Left lung (tissue), 10 donors: ENCODE data around the gene PSMD1. TPM values are rescaled to one million over a fixed set of nuclear protein-coding genes. Genes with fewer than 3 reads are reported as not detected.

Experiments used
- ATAC-seq: fragments of 200-7000 bp; cut with Tn5 transposase; one replicate; pipeline ENCODE4 v1.9.1; 2020; ENCODE audit warnings: moderate library complexity
- DNase-seq, 4 donors: peaks; one replicate each; pipeline ENCODE4 v3.0.0-alpha.2; 2013 to 2020
- H3K27ac ChIP-seq, 2 donors: fragments of 200-600 bp; sonication (generic) in 1 of 2; one replicate each; pipeline versions ENCODE4 v1.5.0 to v1.8.0; 2020 to 2021
- H3K27me3 ChIP-seq, 2 donors: fragments of 200-600 bp; sonication (generic) in 1 of 2; one replicate each; pipeline versions ENCODE4 v1.5.0 to v1.8.0; 2020 to 2021
- H3K36me3 ChIP-seq, 2 donors: fragments of 200-600 bp; sonication (generic) in 1 of 2; one replicate each; pipeline versions ENCODE4 v1.5.0 to v1.8.0; 2020 to 2021
- H3K4me1 ChIP-seq, 2 donors: fragments of 200-600 bp; one replicate each; pipeline ENCODE4 v1.8.0; 2021
- H3K4me3 ChIP-seq, 2 donors: fragments of 200-600 bp; sonication (generic) in 1 of 2; one replicate each; pipeline versions ENCODE4 v1.5.0 to v1.8.0; 2020 to 2021; ENCODE audit warnings: mild to moderate bottlenecking in 1 of 2
- H3K9me3 ChIP-seq, 2 donors: fragments of 200-600 bp; sonication (generic) in 1 of 2; one replicate each; pipeline versions ENCODE4 v1.5.0 to v1.8.0; 2020 to 2021
- intact Hi-C, 2 donors: fragments of 100-400 bp; cut with DNase I; formaldehyde crosslinking; loops; one replicate each; pipeline versions ENCODE4 v1.11.2 to v1.14.2; 2022
- polyA plus RNA-seq, 6 donors: library from polyadenylated mRNA; unstranded; fragments of 120-200 nt; gene quantifications; one replicate each; pipeline ENCODE4 v1.2.1, GENCODE V29; 2013; ENCODE audit not compliant: insufficient read length in 6 of 6
- total RNA-seq, 2 donors: library from RNA; stranded (reverse); fragmentation: NEBNext Ultra II Directional; extraction: Animal tissue kit (Norgen Biotek cat#: 25700); gene quantifications; one replicate each; pipeline ENCODE4 v1.2.1, GENCODE V29; 2021
- TF ChIP-seq, protein P1 (sequence below), 2 donors: fragments of 200-600 bp; sonication (generic) in 1 of 2; IDR thresholded peaks; one replicate each; pipeline versions ENCODE4 v1.5.0 to v1.8.0; 2021; ENCODE audit warnings: antibody characterized with exemption in 2 of 2
- donor health status: DM: no; HTN: yes; CAD: no.
- donor health status: DM: no; HTN: no; CAD: no.

The PSMD1 gene
- total and polyA plus RNA-seq, 8 donors, result 62.9 to 118 (median 75.9) TPM

DNA sequence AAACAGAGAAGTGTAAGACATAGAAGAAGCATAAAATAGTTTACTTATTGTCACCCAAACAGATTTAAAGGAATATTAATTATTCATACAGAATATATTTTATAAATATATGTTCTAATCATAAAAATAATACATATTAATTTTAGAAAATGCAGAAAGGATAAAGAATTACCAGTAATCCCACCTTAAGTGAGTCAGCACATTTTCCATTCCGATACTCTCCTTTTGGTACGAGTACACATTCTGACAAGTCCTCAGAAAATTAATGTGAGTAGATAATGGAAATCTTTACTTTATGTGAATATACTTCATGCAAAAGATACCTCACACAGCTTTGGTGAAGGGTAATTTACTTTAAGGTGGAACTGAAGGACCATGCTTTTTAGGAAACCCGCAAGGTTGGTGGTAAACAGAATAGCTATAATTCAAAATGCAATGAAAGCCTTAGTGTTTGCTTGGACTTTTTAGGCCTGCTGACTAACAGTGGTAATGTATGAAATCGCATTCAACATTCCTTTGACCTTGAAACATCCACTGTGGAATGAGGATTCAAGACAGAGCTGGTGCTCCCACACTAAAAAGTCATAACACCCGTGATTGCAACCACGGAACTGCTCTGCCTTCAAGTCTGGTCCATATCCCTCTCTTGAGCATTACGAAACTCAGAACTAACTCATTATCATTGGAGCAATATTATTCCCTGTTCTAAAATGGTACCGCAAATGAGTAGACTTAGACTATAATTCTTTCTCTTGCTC is 96.3 kb downstream of the PSMD1 start:
- TF ChIP-seq, protein P1, sequence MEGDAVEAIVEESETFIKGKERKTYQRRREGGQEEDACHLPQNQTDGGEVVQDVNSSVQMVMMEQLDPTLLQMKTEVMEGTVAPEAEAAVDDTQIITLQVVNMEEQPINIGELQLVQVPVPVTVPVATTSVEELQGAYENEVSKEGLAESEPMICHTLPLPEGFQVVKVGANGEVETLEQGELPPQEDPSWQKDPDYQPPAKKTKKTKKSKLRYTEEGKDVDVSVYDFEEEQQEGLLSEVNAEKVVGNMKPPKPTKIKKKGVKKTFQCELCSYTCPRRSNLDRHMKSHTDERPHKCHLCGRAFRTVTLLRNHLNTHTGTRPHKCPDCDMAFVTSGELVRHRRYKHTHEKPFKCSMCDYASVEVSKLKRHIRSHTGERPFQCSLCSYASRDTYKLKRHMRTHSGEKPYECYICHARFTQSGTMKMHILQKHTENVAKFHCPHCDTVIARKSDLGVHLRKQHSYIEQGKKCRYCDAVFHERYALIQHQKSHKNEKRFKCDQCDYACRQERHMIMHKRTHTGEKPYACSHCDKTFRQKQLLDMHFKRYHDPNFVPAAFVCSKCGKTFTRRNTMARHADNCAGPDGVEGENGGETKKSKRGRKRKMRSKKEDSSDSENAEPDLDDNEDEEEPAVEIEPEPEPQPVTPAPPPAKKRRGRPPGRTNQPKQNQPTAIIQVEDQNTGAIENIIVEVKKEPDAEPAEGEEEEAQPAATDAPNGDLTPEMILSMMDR (IDR thresholded peaks at IDR 0.05), result no peak
- peaks cover 0 to 70% of the 10 kb centered on the region in 2 donors for H3K36me3 ChIP-seq
- ATAC-seq, result no peak
- DNase-seq, result no peak
- H3K4me3 ChIP-seq, result no peak overlapping the region
- no peak overlapping the region for H3K27ac ChIP-seq
- intact Hi-C loops, result no loop called here
- H3K4me1 ChIP-seq, result no peaks in the 10 kb centered on the region
- H3K27me3 ChIP-seq, result no peaks in the 10 kb centered on the region
- no peaks in the 10 kb centered on the region for H3K9me3 ChIP-seq

DNA sequence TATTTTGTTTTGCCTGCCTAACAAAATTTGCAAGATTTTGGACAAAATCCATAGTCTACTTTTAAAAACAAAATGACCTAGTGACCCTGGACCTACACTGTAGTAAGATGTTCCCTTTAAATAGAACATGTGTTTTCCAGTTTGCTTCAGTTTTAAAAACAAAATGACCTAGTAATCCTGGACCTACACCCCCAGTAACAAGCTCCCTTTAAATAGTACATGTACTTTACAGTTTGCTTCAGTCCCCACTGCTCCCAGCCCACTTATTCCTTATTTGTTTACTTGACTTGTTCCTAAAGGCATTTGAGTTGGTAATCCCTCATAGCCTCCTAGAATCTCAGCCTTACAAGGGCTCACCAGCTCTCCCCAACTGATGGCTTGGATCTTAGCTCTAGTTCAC is 102.6 kb downstream of the PSMD1 start:
- H3K4me1 ChIP-seq, result peaks cover 10 to 11% of the 10 kb centered on the region in 2 donors
- H3K36me3 ChIP-seq, result peaks cover 0 to 57% of the 10 kb centered on the region in 2 donors
- peak overlapping the region in 1 of 2 donors; percentile 17 for H3K27ac ChIP-seq
- H3K4me3 ChIP-seq, result no peak overlapping the region
- H3K27me3 ChIP-seq, result no peaks in the 10 kb centered on the region
- H3K9me3 ChIP-seq, result no peaks in the 10 kb centered on the region
- no peak for DNase-seq
- intact Hi-C loops, result no loop called here
- TF ChIP-seq, protein P1 (IDR thresholded peaks at IDR 0.05), result no peak
- ATAC-seq, result no peak

DNA sequence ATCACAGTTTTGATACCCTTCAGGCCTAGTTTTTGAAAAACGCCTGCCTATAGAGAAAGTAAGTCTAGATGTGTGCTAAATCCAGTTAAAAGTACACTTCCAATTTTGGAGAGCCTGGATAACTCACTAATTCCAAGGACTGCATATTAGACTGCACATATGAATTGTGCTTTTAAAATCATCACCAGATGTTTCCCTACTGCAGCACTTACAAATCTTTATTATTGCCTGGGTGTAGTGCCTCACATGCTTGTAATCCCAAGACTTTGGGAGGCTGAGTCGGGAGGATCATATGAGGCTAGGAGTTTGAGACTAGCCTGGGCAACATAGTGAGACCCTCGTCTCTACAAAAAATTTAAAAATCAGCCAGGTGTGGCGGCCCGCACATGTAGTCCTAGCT is 104.0 kb downstream of the PSMD1 start:
- H3K9me3 ChIP-seq, result no peaks in the 10 kb centered on the region
- no peak overlapping the region for H3K4me3 ChIP-seq
- no peaks in the 10 kb centered on the region for H3K27me3 ChIP-seq
- ATAC-seq (no peak), DNase-seq (no peak)
- TF ChIP-seq, protein P1 (IDR thresholded peaks at IDR 0.05), result no peak
- peak overlapping the region; percentile 55 to 74 for H3K27ac ChIP-seq
- peaks cover 10 to 11% of the 10 kb centered on the region in 2 donors for H3K4me1 ChIP-seq
- peaks cover 0 to 60% of the 10 kb centered on the region in 2 donors for H3K36me3 ChIP-seq
- intact Hi-C loops, result no loop called here

DNA sequence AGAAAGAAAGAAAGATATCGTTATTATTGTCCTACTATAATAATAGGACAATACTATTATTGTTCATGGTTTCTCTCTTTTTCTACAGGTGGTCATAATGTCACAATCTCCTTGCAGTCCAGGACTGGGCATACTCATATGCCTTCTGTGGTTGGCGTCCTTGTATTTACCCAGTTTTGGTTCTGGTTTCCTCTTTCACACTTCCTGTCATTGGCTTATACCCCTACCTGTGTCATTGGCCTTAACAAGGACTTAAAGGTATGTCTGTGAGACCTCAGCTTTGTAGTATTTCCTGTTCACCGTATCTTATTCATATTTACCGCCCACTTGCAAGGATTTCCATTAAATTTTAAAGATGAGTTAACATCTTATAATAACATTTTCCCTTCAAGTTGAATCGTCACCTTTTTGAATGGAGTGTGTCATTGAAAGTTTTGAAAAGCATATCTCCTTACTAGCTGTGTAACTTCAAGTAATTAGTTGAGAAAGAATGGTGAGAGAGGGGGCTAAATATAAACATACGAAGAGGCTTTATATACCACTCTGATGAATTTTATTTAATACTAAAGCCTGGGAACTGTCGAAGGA is 104.7 kb downstream of the PSMD1 start:
- DNase-seq, result no peak
- Histone ChIP-seq H3K9me3 (no peaks in the 10 kb centered on the region), H3K27me3 (no peaks in the 10 kb centered on the region), H3K4me3 (no peak overlapping the region), H3K27ac (peak overlapping the region; percentile 55 to 74), H3K4me1 (peaks cover 10 to 11% of the 10 kb centered on the region in 2 donors), H3K36me3 (peaks cover 0 to 67% of the 10 kb centered on the region in 2 donors)
- intact Hi-C loops, result no loop called here
- TF ChIP-seq, protein P1 (IDR thresholded peaks at IDR 0.05), result no peak
- no peak for ATAC-seq

DNA sequence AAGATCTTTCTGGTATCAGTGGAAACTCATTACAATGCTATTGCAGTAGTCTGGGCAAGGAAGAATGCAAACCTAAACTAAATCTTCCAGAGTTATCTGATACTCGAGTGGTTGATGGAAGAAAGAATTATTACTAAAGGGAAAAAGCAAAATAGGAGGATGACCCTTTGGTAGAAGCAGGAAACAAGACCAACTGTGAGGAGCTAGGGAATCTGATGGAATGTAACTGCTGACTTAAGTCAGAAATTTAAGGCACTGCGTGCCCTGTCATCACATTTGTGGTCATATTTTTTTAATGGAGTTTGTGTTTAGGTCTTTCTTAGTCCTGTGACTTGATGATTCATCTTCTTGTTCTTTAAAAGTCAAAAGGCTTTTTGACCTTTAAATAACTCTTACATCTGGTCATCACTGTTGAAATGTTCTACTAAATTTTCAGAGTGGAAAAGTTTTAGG is 105.2 kb downstream of the PSMD1 start:
- Histone ChIP-seq H3K4me1 (peaks cover 10 to 11% of the 10 kb centered on the region in 2 donors), H3K27me3 (no peaks in the 10 kb centered on the region), H3K27ac (peak overlapping the region; percentile 55 to 74), H3K36me3 (peaks cover 0 to 72% of the 10 kb centered on the region in 2 donors), H3K9me3 (no peaks in the 10 kb centered on the region), H3K4me3 (no peak overlapping the region)
- DNase-seq (no peak), ATAC-seq (peak; percentile 83)
- intact Hi-C loops, result no loop called here
- TF ChIP-seq, protein P1 (IDR thresholded peaks at IDR 0.05), result no peak
